Erythroblast (primary cell): ENCODE measurements around the gene XPNPEP3.

Experiments used
- GATA1 ChIP-seq: IDR thresholded peaks from 2 replicates; pipeline ENCODE4 v1.6.1; 2011; ENCODE audit warnings: low read depth, mild to moderate bottlenecking, control low read depth, low read length, moderate library complexity
- POLR2A ChIP-seq: IDR thresholded peaks from 2 replicates; pipeline ENCODE4 v1.6.1; 2011; ENCODE audit warnings: mild to moderate bottlenecking, low read length

DNA sequence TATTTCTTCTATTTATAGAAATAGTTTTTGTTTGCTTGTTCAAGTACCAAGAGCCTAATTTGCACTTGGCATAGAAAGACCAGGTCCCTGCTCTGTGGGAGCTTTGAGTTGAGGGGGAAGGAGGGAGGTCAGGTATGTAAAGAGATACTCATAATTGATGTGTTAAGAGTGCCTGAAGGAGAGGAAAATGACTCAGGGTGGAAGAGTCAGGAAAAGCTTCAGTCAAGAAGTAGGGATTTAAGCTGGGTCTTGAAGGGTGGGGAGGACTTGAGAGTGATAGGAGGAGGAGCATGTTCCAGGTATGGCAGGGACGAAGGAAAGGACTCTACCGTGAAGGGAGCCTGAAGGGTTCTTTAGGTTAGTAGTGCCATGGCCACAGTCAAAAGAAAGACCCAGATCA lies 103.2 kb downstream of the XPNPEP3 start:
- no peak for TF ChIP-seq POLR2A
- no peak for TF ChIP-seq GATA1
